Adrenal gland (tissue), 12 donors: ENCODE data around the gene TBC1D10A. TPM values are rescaled to one million over a fixed set of nuclear protein-coding genes. Genes with fewer than 3 reads are reported as not detected.

Experiments used
- DNase-seq, 7 donors: peaks; one replicate each; pipeline ENCODE4 v3.0.0-alpha.2; 2019 to 2020
- H3K27ac ChIP-seq, 5 donors: fragments of 200-600 bp; sonication (generic) in 4 of 5; 1 replicate in 3 of 5; 2 replicates in 2 of 5; pipeline versions ENCODE4 v1.5.1 to v1.8.0; 2016 to 2020; ENCODE audit warnings: mild to moderate bottlenecking in 1 of 5
- H3K27me3 ChIP-seq: fragments of 200-600 bp; 2 replicates; pipeline ENCODE4 v1.8.0; 2021
- H3K36me3 ChIP-seq, 2 donors: fragments of 200-600 bp; replicated peaks in 1 of 2; 1 replicate in 1 of 2; 2 replicates in 1 of 2; pipeline versions ENCODE4 v1.5.1 to v1.8.0; 2018 to 2022
- H3K4me1 ChIP-seq, 2 donors: fragments of 200-600 bp; replicated peaks in 1 of 2; 1 replicate in 1 of 2; 2 replicates in 1 of 2; pipeline versions ENCODE4 v1.5.1 to v1.8.0; 2018 to 2021
- H3K4me3 ChIP-seq, 4 donors: fragments of 200-600 bp; sonication (generic) in 3 of 4; one replicate each; pipeline ENCODE4 v1.5.1; 2016 to 2018
- H3K9me3 ChIP-seq, 3 donors: fragments of 200-600 bp; sonication (generic) in 1 of 3; replicated peaks in 1 of 3; 1 replicate in 2 of 3; 2 replicates in 1 of 3; pipeline versions ENCODE4 v1.5.1 to v1.8.0; 2016 to 2021
- CTCF ChIP-seq, 6 experiments: fragments of 450-650 bp in 4 of 6; fragments of 200-600 bp in 2 of 6; sonication (generic) in 1 of 6; IDR thresholded peaks; 1 replicate in 5 of 6; 2 replicates in 1 of 6; pipeline versions ENCODE4 v1.5.1 to v1.8.0; 2016 to 2021; ENCODE audit warnings: antibody characterized with exemption in 6 of 6, mild to moderate bottlenecking in 2 of 6, moderate library complexity in 1 of 6
- POLR2A ChIP-seq, 2 donors: fragments of 450-650 bp; IDR thresholded peaks; one replicate each; pipeline ENCODE4 v1.6.1; 2017; ENCODE audit warnings: antibody characterized with exemption in 2 of 2, mild to moderate bottlenecking in 2 of 2, moderate library complexity in 1 of 2
- WGBS, 4 donors: extraction: QIAGEN DNeasy Blood & Tissue Kit in 2 of 4; methylation state at CpG; one replicate each; pipeline versions ENCODE4 v1.1.5 to v1.1.7; 2013 to 2017; 5-methylcytosine and 5-hydroxymethylcytosine counted together
- intact Hi-C, 2 donors: fragments of 100-400 bp; cut with DNase I; formaldehyde crosslinking; loops; one replicate each; pipeline versions ENCODE4 v1.14.1 to v1.15.0; 2022 to 2023
- polyA plus RNA-seq, 3 donors: library from polyadenylated mRNA; stranded (reverse); fragments of 200-250 nt in 2 of 3; fragments of 350-450 nt in 1 of 3; fragmentation: Illumina TruSeq in 1 of 3; extraction: RNeasy Lipid Tissue Mini Kit (QIAGEN cat#74804) in 1 of 3; gene quantifications; one replicate each; pipeline ENCODE4 v1.2.3, GENCODE V29; 2013 to 2014
- total RNA-seq, 9 donors: library from RNA; depleted of rRNA in 4 of 9; stranded (reverse); fragments of >200 nt in 4 of 9; fragments of 120-200 nt in 1 of 9; fragmentation: NEBNext Ultra II Directional in 1 of 9; extraction: Animal tissue kit (Norgen Biotek cat#: 25700) in 1 of 9; gene quantifications; one replicate each; pipeline versions ENCODE4 v1.1.0 to v1.2.4, GENCODE V29; 2013 to 2023
- donor health status: healthy with polysubstance abuse.
- donor health status: Bipolar disorder and iron deficiency.
- donor health status: DM: yes; HTN: yes; CAD: no.
- donor health status: DM: no; HTN: no; CAD: no.
- donor health status: DM: no; HTN: no; CAD: no.
- donor health status: DM: yes; HTN: yes; CAD: no.

TBC1D10A gene
- total and polyA plus RNA-seq, 12 donors: 11.7 to 55.0 (median 29.6) TPM

DNA sequence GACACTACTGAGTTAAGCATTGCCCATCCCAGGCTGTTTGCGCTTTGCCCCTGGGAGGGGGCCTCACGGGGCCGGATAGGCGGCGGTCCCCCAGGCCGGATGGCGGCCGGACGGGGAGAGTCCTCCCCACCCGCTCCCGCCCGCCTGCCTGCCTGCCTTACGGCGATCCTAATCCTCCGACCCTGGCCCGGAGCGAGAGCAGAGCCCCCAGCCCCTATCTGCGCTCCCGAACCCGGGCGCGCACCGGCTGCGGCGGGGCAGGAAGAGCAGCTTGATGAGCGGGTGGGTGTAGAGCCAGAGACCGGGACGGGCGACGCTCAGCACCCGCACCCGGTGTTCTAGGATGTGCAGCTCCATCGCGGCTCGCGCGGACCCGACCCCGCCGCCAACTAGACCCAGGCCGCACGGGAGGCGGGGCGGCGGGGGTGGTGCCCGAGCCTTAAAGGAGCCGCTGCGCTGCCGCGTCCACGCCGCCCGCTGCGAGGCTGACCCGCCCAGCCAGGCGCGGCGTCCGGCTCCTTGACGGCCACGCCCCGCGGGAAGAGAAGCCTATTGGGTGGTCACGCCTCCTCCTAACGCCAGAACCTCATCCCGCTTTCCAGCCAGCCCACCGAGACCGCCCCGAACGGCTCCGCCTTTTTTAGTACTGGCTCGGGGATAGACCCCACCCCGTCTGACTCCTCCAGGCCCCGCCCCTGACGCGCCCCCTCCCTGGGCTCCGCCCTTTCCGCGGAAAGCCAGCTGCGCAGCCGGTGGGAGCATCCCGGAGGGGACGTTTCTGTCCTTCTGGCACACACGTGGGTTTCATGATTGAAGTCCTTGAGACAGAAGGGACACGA, 37.4 kb downstream of the TBC1D10A start, which contains the start of gene CASTOR1:
Gene CASTOR1 (minus strand): TSS at position 365 of the 839 bp plus-strand sequence. CDS start 8 bp downstream, at position 357.
- Histone ChIP-seq H3K27ac (peak within 1 kb of the TSS; percentile 71 to 92 (median 87)), H3K9me3 (no peaks in the 10 kb centered on the region), H3K36me3 (peaks cover 0 to 42% of the 10 kb centered on the region in 2 donors), H3K4me1 (peaks cover 30 to 40% of the 10 kb centered on the region in 2 donors), H3K27me3 (no peaks in the 10 kb centered on the region), H3K4me3 (peak within 1 kb of the TSS; percentile 42 to 53 (median 51))
- intact Hi-C loops: loop anchor here (5.0 kb wide), 2 partner anchors 38 to 98 kb away; partner anchors contain the start of genes RNF215 (in 1 of the 2) and TBC1D10A (in 1 of the 2)
- peak in 1 of 6 experiments; percentile 6 for TF ChIP-seq CTCF (IDR thresholded peaks at IDR 0.05)
- TF ChIP-seq POLR2A (IDR thresholded peaks at IDR 0.05): peak; percentile 57 to 72
- peak; percentile 98 to 99 (median 99) for DNase-seq
- 0 to 1% (median 1%) methylated on average over 12 to 85 of the region's 85 CpGs for WGBS, 4 donors

GRCh38 chr22:30288419-30289140, 38.2 kb downstream of the TBC1D10A start:
- Histone ChIP-seq H3K4me3 (peak overlapping the region; percentile 42 to 53 (median 51)), H3K27ac (peak overlapping the region in 4 of 5 donors; percentile 68 to 92 (median 85)), H3K27me3 (no peaks in the 10 kb centered on the region), H3K4me1 (peaks cover 30 to 40% of the 10 kb centered on the region in 2 donors), H3K36me3 (peaks cover 0 to 34% of the 10 kb centered on the region in 2 donors), H3K9me3 (no peaks in the 10 kb centered on the region)
- WGBS, 4 donors: 17 to 36% (median 20%) methylated on average over 11 to 27 of the region's 27 CpGs
- TF ChIP-seq CTCF (IDR thresholded peaks at IDR 0.05) (no peak), POLR2A (IDR thresholded peaks at IDR 0.05) (no peak)
- intact Hi-C loops: loop anchor here (5.0 kb wide), 2 partner anchors 39 to 99 kb away; partner anchors contain the start of genes RNF215 (in 1 of the 2) and TBC1D10A (in 1 of the 2)
- no peak for DNase-seq

GRCh38 chr22:30287648-30288418, 38.9 kb downstream of the TBC1D10A start:
- Histone ChIP-seq H3K4me3 (peak overlapping the region in 2 of 4 donors; percentile 52 to 53), H3K4me1 (peaks cover 30 to 40% of the 10 kb centered on the region in 2 donors), H3K36me3 (peaks cover 0 to 27% of the 10 kb centered on the region in 2 donors), H3K9me3 (no peaks in the 10 kb centered on the region), H3K27me3 (no peaks in the 10 kb centered on the region), H3K27ac (peak overlapping the region in 4 of 5 donors; percentile 68 to 92 (median 85))
- WGBS, 4 donors: 5 to 25% (median 9%) methylated on average over 3 to 5 of the region's 5 CpGs
- TF ChIP-seq POLR2A (IDR thresholded peaks at IDR 0.05): peak in 1 of 2 donors; percentile 27
- TF ChIP-seq CTCF (IDR thresholded peaks at IDR 0.05): peak; percentile 62 to 88 (median 76)
- intact Hi-C loops: loop anchor here (5.0 kb wide), 2 partner anchors 39 to 99 kb away; partner anchors contain the start of genes RNF215 (in 1 of the 2) and TBC1D10A (in 1 of the 2)
- DNase-seq: peak; percentile 80 to 95 (median 89)
